Astrocyte of the cerebellum (primary cell): ENCODE data around the gene MBD2.

Experiments used
- DNase-seq: peaks from one replicate; pipeline ENCODE4 v3.0.0-alpha.2; 2011; ENCODE audit warnings: low read depth
- H3K4me3 ChIP-seq: 2 replicates; pipeline ENCODE4 v1.5.1; 2011; ENCODE audit warnings: mild to moderate bottlenecking, low read depth, low read length, moderate library complexity
- CTCF ChIP-seq: IDR thresholded peaks from 2 replicates; pipeline ENCODE4 v1.5.1; 2012; ENCODE audit warnings: low read length, low read depth, moderate library complexity, mild to moderate bottlenecking; ENCODE audit errors: missing control alignments
- in situ Hi-C: cut with HindIII; loops from 2 replicates; pipeline ENCODE4 v1.10.0; 2017; ENCODE audit warnings: low sequenced_read_pairs

Gene MBD2

GRCh38 chr18:54238173-54238936 is 13.9 kb upstream of the MBD2 start:
- no peak for DNase-seq
- no peak for TF ChIP-seq CTCF

GRCh38 chr18:54235871-54236270 is 11.4 kb upstream of the MBD2 start:
- no peak for DNase-seq
- in situ Hi-C loops, result no loop called here

More at GRCh38 chr18:54238173-54238936, 13.9 kb upstream of the MBD2 start:
- in situ Hi-C loops, result no loop called here
- no peak overlapping the region for H3K4me3 ChIP-seq

GRCh38 chr18:54233747-54234146 is 9.3 kb upstream of the MBD2 start:
- in situ Hi-C loops, result no loop called here
- no peak for TF ChIP-seq CTCF
- DNase-seq, result no peak
- no peak overlapping the region for H3K4me3 ChIP-seq

More at GRCh38 chr18:54235871-54236270, 11.4 kb upstream of the MBD2 start:
- no peak overlapping the region for H3K4me3 ChIP-seq
- no peak for TF ChIP-seq CTCF

- in situ Hi-C loops, result no loop called here
Measured at GRCh38 chr18:54233228-54233625, 8.8 kb upstream of the MBD2 start.

GRCh38 chr18:54232485-54233227 is 8.2 kb upstream of the MBD2 start:
- TF ChIP-seq CTCF, result no peak
- no peak overlapping the region for H3K4me3 ChIP-seq
- no peak for DNase-seq
- in situ Hi-C loops, result no loop called here

More at GRCh38 chr18:54233228-54233625, 8.8 kb upstream of the MBD2 start:
- no peak for TF ChIP-seq CTCF
- no peak overlapping the region for H3K4me3 ChIP-seq
- no peak for DNase-seq

GRCh38 chr18:54229421-54230059 is 5.1 kb upstream of the MBD2 start:
- in situ Hi-C loops, result no loop called here
- no peak for DNase-seq
- no peak for TF ChIP-seq CTCF
- H3K4me3 ChIP-seq, result no peak overlapping the region
